GM13976 (cell line): ENCODE measurements around the gene E2F8.
"Not testable (repeated sequence)": the region's sequence is repeated elsewhere in the genome, so short reads cannot be mapped to it uniquely, and the experiment has no call there.

Source experiments
- DNase-seq: peaks from one replicate; pipeline ENCODE4 v3.0.0; 2012; ENCODE audit warnings: low spot score
- in situ Hi-C: fragments of 300-500 bp; cut with MboI; formaldehyde crosslinking; loops from one replicate; pipeline ENCODE4 v1.12.0; 2022; ENCODE audit warnings: low sequenced_read_pairs, mixed read lengths, inconsistent platforms; ENCODE audit not compliant: unreplicated experiment
- TF ChIP-seq, protein P1 (sequence below): IDR thresholded peaks from 2 replicates; pipeline ENCODE4 v1.5.1; 2012; ENCODE audit warnings: borderline replicate concordance, mild to moderate bottlenecking; ENCODE audit not compliant: insufficient read depth; ENCODE audit errors: extremely low read depth, missing control alignments, control extremely low read depth

E2F8 gene

GRCh38 chr11:19281555-19281954 lies 40.8 kb upstream of the E2F8 start:
- in situ Hi-C loops: no loop called here
- TF ChIP-seq, protein P1, sequence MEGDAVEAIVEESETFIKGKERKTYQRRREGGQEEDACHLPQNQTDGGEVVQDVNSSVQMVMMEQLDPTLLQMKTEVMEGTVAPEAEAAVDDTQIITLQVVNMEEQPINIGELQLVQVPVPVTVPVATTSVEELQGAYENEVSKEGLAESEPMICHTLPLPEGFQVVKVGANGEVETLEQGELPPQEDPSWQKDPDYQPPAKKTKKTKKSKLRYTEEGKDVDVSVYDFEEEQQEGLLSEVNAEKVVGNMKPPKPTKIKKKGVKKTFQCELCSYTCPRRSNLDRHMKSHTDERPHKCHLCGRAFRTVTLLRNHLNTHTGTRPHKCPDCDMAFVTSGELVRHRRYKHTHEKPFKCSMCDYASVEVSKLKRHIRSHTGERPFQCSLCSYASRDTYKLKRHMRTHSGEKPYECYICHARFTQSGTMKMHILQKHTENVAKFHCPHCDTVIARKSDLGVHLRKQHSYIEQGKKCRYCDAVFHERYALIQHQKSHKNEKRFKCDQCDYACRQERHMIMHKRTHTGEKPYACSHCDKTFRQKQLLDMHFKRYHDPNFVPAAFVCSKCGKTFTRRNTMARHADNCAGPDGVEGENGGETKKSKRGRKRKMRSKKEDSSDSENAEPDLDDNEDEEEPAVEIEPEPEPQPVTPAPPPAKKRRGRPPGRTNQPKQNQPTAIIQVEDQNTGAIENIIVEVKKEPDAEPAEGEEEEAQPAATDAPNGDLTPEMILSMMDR: no peak
- DNase-seq: no peak

DNA sequence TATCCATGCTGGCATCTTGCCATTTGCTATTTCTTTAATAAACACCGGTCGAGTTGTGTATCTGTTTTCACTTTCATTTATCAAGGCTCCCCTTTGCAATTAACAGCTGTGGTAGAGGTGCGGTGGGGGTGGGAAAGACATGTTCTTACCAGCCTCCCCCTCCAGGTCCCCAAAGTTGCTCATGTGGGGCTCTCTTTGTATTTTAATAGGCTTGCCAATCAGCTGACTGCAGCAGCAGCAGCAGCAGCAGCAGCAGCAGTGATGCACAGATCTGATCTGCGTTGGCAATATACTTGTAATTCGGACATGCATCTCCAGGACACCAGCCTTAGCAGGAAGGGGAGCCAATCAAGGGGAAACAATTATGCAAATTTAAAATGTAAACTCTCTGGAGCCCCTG lies 40.3 kb upstream of the E2F8 start:
- DNase-seq: peak; percentile 26
- TF ChIP-seq, protein P1: no peak
- in situ Hi-C loops: no loop called here

- in situ Hi-C loops: no loop called here
- no peak for DNase-seq
- TF ChIP-seq, protein P1: no peak
Measured at GRCh38 chr11:19279451-19279850, 38.7 kb upstream of the E2F8 start.

- TF ChIP-seq, protein P1: no peak
- no peak for DNase-seq
- in situ Hi-C loops: no loop called here
Measured at GRCh38 chr11:19276859-19277808, 36.4 kb upstream of the E2F8 start.

GRCh38 chr11:19275496-19275895 lies 34.8 kb upstream of the E2F8 start:
- in situ Hi-C loops: no loop called here
- no peak for DNase-seq
- TF ChIP-seq, protein P1: no peak

DNA sequence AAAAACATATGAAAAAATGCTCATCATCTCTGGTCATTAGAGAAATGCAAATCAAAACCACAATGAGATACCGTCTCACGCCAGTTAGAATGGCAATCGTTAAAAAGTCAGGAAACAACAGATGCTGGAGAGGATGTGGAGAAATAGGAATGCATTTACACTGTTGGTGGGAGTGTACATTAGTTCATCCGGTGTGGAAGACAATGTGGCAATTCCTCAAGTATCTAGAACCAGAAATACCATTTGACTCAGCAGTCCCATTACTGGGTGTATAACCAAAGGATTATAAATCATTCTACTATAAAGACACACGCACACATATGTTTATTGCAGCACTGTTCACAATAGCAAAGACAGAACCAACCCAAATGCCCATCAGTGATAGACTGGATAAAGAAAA lies 32.5 kb upstream of the E2F8 start:
- DNase-seq, in situ Hi-C loops: not testable (repeated sequence)

DNA sequence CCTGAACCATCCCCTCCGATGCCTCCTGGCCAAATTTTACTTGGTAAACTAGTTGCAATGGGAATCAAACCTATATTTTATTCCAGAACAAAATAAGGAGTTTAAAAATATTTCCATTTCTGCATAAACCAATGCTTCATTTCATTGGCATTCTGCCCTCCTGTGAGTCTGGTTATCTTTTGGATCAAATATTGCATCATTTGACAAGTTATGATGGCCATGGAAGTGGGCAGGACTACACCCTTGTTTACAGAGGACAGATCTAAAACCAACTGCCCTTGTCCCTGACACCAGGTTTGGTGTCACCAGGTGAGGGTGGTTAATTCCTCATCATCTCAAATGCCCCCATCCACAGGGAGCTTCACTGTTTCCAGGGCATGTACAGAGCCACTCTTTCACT lies 28.2 kb upstream of the E2F8 start:
- DNase-seq: no peak
- TF ChIP-seq, protein P1: no peak
- in situ Hi-C loops: no loop called here
